ENCODE results near the gene FOXP1.

The FOXP1 gene

DNA sequence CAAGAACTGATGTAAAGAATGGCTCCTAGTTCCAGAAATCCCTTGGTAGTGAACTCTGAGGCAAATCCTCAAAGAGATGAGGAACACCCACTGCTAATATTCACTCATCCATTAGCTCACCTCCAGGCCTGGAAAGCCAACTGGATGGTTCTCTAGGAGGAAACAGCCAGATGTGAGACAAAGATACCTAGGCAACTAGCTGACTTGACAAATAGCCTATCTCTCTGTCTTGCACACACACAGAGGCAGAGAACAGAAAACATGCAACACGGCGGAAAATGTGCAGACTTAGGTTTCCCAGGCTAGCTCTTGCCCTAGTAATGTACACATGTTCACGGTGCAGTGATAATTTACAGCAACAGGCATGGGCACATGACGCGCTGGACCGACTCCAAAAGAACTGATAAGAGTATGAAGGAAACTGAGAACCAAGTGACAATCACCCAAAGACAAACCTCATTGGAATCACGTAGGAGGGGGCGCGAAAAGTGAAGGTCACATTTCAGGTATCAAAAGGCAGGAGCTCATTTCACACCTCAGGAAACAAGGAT lies 318.1 kb downstream of the FOXP1 start (continued):
- no peak for TF ChIP-seq CSRNP3 (CRISPR knock-in tag; IDR thresholded peaks at IDR 0.05)
- TF ChIP-seq ZC3H10 (CRISPR knock-in tag; IDR thresholded peaks at IDR 0.05) = no peak

DNA sequence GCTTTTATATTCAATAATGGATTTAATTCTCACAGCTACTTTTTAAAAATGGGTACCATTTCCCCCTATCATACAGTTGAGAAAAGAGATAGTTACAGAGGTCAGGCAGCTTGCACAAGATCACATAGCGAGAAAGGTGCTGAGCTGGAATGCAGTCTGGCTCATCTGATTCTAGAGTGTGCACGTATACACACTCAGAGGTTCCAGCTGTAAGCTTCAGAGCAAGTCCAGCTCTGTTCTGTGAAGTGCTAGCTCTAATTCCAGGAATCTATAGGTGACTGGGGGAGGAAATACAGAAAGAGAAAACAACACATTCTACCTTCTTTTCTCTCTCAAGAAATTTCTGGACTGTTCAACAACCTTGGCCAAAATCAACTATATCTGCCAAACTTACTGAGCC lies 318.7 kb downstream of the FOXP1 start:
- ATAC-seq = no peak
- TF ChIP-seq CSRNP3 (CRISPR knock-in tag; IDR thresholded peaks at IDR 0.05) (no peak), ISL1 (CRISPR knock-in tag; IDR thresholded peaks at IDR 0.05) (no peak), RARB (CRISPR knock-in tag; IDR thresholded peaks at IDR 0.05) (no peak), POU6F1 (CRISPR knock-in tag; IDR thresholded peaks at IDR 0.05; ENCODE audit: borderline replicate concordance, low read depth) (no peak), SNAI2 (CRISPR knock-in tag; IDR thresholded peaks at IDR 0.05) (no peak), GLIS3 (CRISPR knock-in tag; IDR thresholded peaks at IDR 0.05) (no peak)

DNA sequence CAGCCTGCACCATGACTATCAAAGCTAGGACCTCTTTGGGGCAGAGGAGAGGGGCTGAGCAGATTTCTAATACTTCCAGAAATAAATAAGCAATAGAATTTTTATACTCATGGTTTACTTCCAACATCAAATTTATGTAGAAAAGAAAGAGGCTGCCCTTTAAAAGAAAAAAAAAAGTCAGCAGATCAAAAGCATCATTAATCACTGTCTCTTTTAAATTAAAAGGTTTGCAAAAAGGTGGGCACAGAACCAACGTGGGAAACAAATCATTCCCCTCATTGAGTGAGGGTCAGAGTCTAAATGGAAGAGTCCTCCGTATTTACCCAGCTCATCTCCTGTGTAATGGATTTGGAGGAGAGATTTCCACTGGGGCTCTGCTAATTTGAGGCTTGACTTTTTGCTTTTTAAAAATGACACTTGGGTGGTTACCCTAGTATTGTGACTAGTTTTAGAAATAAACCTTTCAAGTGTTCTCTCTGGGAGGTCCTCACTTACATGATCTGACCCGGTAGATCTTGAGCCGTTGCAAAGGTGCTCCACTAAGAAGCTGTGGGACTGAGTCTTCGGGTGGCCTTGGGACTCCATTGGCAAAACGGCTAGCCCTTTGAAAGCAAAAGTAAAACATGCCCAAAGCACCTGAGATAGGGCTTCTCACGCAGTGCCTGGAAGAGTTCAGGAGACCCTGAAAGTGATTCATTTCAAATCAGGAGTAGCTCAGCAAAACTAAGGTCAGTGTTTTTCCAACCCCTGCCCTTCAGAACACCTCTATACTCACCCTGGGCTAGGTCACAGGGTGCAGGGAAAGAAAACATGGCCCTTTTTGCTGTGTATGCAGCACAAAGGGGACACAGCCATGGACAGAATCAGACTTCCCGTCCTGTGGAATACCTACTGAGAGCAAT lies 320.9 kb downstream of the FOXP1 start:
- ATAC-seq = no peak
- TF ChIP-seq ZNF565 (CRISPR knock-in tag; conservative IDR thresholded peaks at IDR 0.05; ENCODE audit: low read depth) (no peak), ZFP3 (CRISPR knock-in tag; IDR thresholded peaks at IDR 0.05) (no peak), TSHZ2 (CRISPR knock-in tag; IDR thresholded peaks at IDR 0.05) (no peak), ARNTL (CRISPR knock-in tag; IDR thresholded peaks at IDR 0.05; ENCODE audit: borderline replicate concordance, low read depth) (no peak), PATZ1 (CRISPR knock-in tag; IDR thresholded peaks at IDR 0.05; ENCODE audit: borderline replicate concordance) (no peak), ZFP30 (CRISPR knock-in tag; IDR thresholded peaks at IDR 0.05) (no peak), POU6F1 (CRISPR knock-in tag; IDR thresholded peaks at IDR 0.05; ENCODE audit: borderline replicate concordance, low read depth) (no peak), TOX (CRISPR knock-in tag; IDR thresholded peaks at IDR 0.05; ENCODE audit: borderline replicate concordance) (no peak), OSR1 (CRISPR knock-in tag; IDR thresholded peaks at IDR 0.05) (no peak), ZNF70 (CRISPR knock-in tag; IDR thresholded peaks at IDR 0.05) (no peak), GLIS3 (CRISPR knock-in tag; IDR thresholded peaks at IDR 0.05) (no peak), ZC3H10 (CRISPR knock-in tag; IDR thresholded peaks at IDR 0.05) (no peak), CSRNP3 (CRISPR knock-in tag; IDR thresholded peaks at IDR 0.05) (no peak), RARB (CRISPR knock-in tag; IDR thresholded peaks at IDR 0.05) (no peak), TCF4 (CRISPR knock-in tag; IDR thresholded peaks at IDR 0.05; ENCODE audit: borderline replicate concordance) (no peak), ZNF8 (CRISPR knock-in tag; IDR thresholded peaks at IDR 0.05) (no peak), PPARA (CRISPR knock-in tag; IDR thresholded peaks at IDR 0.05; ENCODE audit: borderline replicate concordance) (no peak), ESRRG (CRISPR knock-in tag; IDR thresholded peaks at IDR 0.05) (no peak), SNAI2 (CRISPR knock-in tag; IDR thresholded peaks at IDR 0.05) (no peak)
- TF ChIP-seq, protein P1, sequence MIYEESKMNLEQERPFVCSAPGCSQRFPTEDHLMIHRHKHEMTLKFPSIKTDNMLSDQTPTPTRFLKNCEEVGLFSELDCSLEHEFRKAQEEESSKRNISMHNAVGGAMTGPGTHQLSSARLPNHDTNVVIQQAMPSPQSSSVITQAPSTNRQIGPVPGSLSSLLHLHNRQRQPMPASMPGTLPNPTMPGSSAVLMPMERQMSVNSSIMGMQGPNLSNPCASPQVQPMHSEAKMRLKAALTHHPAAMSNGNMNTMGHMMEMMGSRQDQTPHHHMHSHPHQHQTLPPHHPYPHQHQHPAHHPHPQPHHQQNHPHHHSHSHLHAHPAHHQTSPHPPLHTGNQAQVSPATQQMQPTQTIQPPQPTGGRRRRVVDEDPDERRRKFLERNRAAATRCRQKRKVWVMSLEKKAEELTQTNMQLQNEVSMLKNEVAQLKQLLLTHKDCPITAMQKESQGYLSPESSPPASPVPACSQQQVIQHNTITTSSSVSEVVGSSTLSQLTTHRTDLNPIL (CRISPR knock-in tag; IDR thresholded peaks at IDR 0.05; ENCODE audit: low read depth) = no peak

All from SK-N-SH treated with all-trans-retinoic acid at 6 μM for 48 hours (cell line).